WTC11 (cell line): ENCODE results near the gene HHIP. TPM values are rescaled to one million over a fixed set of nuclear protein-coding genes. Genes with fewer than 3 reads are reported as not detected.

ENCODE experiments used
- ATAC-seq: fragments of 200-7000 bp; cut with Tn5 transposase; 2 replicates; pipeline ENCODE4 v1.10.0; 2021; ENCODE audit warnings: mild to moderate bottlenecking, moderate library complexity
- CTCF ChIA-PET: fragments of 300-600 bp; sonication (Branson Sonifier 250); formaldehyde crosslinking; loops from one replicate; lab custom pipeline; 2021; ENCODE audit warnings: antibody characterized with exemption; lab: Charles Lee
- POLR2A ChIA-PET: fragments of 350-600 bp; sonication (Branson Sonifier 250); formaldehyde crosslinking; loops from one replicate; lab custom pipeline; 2021; ENCODE audit warnings: antibody characterized with exemption; lab: Charles Lee
- DNase-seq: peaks from one replicate; pipeline ENCODE4 v3.0.0; 2021; ENCODE audit warnings: low spot score
- H3K27ac Mint-ChIP-seq: 2 replicates; pipeline ENCODE4 v1.8.0; 2021; ENCODE audit warnings: mixed read lengths
- H3K27me3 Mint-ChIP-seq: 2 replicates; pipeline ENCODE4 v1.8.0; 2021; ENCODE audit warnings: low read depth, mild to moderate bottlenecking, moderate library complexity, mixed read lengths
- H3K36me3 Mint-ChIP-seq: 2 replicates; pipeline ENCODE4 v1.8.0; 2021; ENCODE audit warnings: mixed read lengths
- H3K4me1 Mint-ChIP-seq: 2 replicates; pipeline ENCODE4 v1.8.0; 2022; ENCODE audit warnings: mixed read lengths
- H3K4me3 Mint-ChIP-seq: 2 replicates; pipeline ENCODE4 v1.8.0; 2021; ENCODE audit warnings: mild to moderate bottlenecking, moderate library complexity, mixed read lengths
- H3K9me3 Mint-ChIP-seq: 2 replicates; pipeline ENCODE4 v1.8.0; 2021; ENCODE audit warnings: mixed read lengths
- ELF4 ChIP-seq: sonication (generic); formaldehyde crosslinking; IDR thresholded peaks from 2 replicates; pipeline ENCODE4 v1.8.1; 2022; ENCODE audit warnings: low read depth, mild to moderate bottlenecking, moderate library complexity, missing genetic modification reagents
- MYBL2 ChIP-seq: sonication (generic); formaldehyde crosslinking; IDR thresholded peaks from 2 replicates; pipeline ENCODE4 v1.8.1; 2023; ENCODE audit warnings: mild to moderate bottlenecking, moderate library complexity, missing genetic modification reagents
- NR2C2 ChIP-seq: sonication (generic); formaldehyde crosslinking; IDR thresholded peaks from 2 replicates; pipeline ENCODE4 v1.8.0; 2022; ENCODE audit warnings: mild to moderate bottlenecking, missing genetic modification reagents
- PRRX2 ChIP-seq: fragments of 250-450 bp; sonication (Bioruptor Pico); IDR thresholded peaks from 2 replicates; pipeline ENCODE4 v1.8.0; 2021; ENCODE audit warnings: mild to moderate bottlenecking
- ZNF219 ChIP-seq: sonication (generic); formaldehyde crosslinking; IDR thresholded peaks from 2 replicates; pipeline ENCODE4 v1.8.0; 2023; ENCODE audit warnings: missing genetic modification reagents, mild to moderate bottlenecking, borderline replicate concordance
- total RNA-seq: library from RNA; stranded (reverse); gene quantifications from 3 replicates; pipeline ENCODE4 v1.2.3, GENCODE V29; 2021
- TF ChIP-seq, protein P1 (sequence below): fragments of 250-450 bp; sonication (Bioruptor Pico); IDR thresholded peaks from 2 replicates; pipeline ENCODE4 v1.9.0; 2021; ENCODE audit warnings: mild to moderate bottlenecking, borderline replicate concordance
- TF ChIP-seq, protein P2 (sequence below): sonication (generic); formaldehyde crosslinking; IDR thresholded peaks from 2 replicates; pipeline ENCODE4 v1.8.1; 2023; ENCODE audit warnings: mild to moderate bottlenecking, moderate library complexity, missing genetic modification reagents
- TF ChIP-seq, protein P3 (sequence below): sonication (generic); formaldehyde crosslinking; IDR thresholded peaks from 2 replicates; pipeline ENCODE4 v1.8.0; 2022; ENCODE audit warnings: mild to moderate bottlenecking, missing genetic modification reagents
- TF ChIP-seq, protein P4 (sequence below): fragments of 200-600 bp; IDR thresholded peaks from 2 replicates; pipeline ENCODE4 v1.8.0; 2022; ENCODE audit warnings: antibody characterized with exemption
- TF ChIP-seq, protein P5 (sequence below): sonication (generic); formaldehyde crosslinking; IDR thresholded peaks from 2 replicates; pipeline ENCODE4 v1.8.0; 2023; ENCODE audit warnings: missing genetic modification reagents, mild to moderate bottlenecking, borderline replicate concordance
- TF ChIP-seq, protein P6 (sequence below): sonication (generic); formaldehyde crosslinking; IDR thresholded peaks from 2 replicates; pipeline ENCODE4 v1.8.0; 2022; ENCODE audit warnings: missing genetic modification reagents
- TF ChIP-seq, protein P7 (sequence below): sonication (generic); formaldehyde crosslinking; IDR thresholded peaks from 2 replicates; pipeline ENCODE4 v1.8.1; 2022; ENCODE audit warnings: missing genetic modification reagents, borderline replicate concordance

Gene HHIP
- total RNA-seq, 1 experiment from 2014 or later = 0.22 TPM

DNA sequence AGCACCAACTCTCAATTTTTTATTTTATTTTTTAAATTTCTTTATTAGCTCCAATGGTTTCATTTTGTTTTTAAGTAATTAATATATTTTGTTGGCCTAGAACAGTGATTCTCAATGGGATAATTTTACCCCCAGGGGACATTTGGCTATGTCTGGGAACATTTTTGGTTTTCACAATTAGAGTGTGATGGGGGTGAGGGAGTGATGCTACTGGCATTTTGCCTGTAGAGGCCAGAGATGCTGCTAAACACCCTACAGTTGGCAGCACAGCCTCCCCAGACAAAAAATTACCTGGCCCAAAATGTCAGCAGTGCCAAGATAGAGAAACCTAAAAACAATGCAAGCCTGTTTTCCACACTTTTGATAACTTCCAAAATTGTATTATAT lies 64.6 kb downstream of the HHIP start (continued):
- TF ChIP-seq, protein P1, sequence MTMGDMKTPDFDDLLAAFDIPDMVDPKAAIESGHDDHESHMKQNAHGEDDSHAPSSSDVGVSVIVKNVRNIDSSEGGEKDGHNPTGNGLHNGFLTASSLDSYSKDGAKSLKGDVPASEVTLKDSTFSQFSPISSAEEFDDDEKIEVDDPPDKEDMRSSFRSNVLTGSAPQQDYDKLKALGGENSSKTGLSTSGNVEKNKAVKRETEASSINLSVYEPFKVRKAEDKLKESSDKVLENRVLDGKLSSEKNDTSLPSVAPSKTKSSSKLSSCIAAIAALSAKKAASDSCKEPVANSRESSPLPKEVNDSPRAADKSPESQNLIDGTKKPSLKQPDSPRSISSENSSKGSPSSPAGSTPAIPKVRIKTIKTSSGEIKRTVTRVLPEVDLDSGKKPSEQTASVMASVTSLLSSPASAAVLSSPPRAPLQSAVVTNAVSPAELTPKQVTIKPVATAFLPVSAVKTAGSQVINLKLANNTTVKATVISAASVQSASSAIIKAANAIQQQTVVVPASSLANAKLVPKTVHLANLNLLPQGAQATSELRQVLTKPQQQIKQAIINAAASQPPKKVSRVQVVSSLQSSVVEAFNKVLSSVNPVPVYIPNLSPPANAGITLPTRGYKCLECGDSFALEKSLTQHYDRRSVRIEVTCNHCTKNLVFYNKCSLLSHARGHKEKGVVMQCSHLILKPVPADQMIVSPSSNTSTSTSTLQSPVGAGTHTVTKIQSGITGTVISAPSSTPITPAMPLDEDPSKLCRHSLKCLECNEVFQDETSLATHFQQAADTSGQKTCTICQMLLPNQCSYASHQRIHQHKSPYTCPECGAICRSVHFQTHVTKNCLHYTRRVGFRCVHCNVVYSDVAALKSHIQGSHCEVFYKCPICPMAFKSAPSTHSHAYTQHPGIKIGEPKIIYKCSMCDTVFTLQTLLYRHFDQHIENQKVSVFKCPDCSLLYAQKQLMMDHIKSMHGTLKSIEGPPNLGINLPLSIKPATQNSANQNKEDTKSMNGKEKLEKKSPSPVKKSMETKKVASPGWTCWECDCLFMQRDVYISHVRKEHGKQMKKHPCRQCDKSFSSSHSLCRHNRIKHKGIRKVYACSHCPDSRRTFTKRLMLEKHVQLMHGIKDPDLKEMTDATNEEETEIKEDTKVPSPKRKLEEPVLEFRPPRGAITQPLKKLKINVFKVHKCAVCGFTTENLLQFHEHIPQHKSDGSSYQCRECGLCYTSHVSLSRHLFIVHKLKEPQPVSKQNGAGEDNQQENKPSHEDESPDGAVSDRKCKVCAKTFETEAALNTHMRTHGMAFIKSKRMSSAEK (CRISPR knock-in tag) = no peak
- TF ChIP-seq ELF4 (CRISPR knock-in tag) = no peak

DNA sequence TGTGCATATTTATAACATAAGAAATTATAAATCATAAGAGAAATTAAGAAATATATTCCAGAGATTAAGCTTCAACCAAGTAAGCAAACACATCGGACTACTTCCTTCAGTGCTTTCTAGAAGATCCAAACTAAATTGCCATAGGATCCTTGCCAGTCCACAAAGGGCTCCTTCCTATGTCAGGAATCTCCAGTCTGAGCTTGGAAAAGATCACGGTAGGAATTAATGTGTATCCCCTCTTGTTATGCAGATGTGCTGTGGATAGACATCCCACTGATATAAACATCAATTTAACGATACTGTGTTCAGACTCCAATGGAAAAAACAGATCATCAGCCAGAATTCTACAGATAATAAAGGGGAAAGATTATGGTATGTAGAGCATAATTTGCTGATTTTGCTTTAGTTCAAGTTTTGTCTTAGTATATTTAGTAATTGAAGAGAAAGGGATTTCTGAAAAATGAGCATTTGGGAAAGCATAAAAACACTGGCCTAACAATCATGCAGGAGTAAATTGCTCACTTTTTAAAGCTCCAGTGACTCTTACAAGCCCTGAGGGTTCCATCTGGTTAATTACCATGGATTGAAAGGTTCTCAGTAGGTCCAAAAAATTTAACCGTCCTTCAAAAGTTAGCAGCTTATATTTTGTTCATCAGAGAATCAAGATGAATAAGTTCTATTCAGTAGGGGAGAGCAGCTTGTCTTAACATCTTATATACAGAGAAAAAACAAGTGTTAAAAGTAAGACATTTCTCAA lies 65.9 kb downstream of the HHIP start:
- ATAC-seq (peak; percentile 57), DNase-seq (no peak)
- Mint-ChIP-seq H3K27me3 (no peaks in the 10 kb centered on the region), H3K4me3 (no peak overlapping the region), H3K36me3 (no peaks in the 10 kb centered on the region), H3K27ac (peak overlapping the region; percentile 84; the same call in 1 of the 2 replicates), H3K4me1 (peaks cover 15% of the 10 kb centered on the region), H3K9me3 (peaks cover under 1% of the 10 kb centered on the region; the same call in 1 of the 2 replicates)
- TF ChIP-seq, protein P2, sequence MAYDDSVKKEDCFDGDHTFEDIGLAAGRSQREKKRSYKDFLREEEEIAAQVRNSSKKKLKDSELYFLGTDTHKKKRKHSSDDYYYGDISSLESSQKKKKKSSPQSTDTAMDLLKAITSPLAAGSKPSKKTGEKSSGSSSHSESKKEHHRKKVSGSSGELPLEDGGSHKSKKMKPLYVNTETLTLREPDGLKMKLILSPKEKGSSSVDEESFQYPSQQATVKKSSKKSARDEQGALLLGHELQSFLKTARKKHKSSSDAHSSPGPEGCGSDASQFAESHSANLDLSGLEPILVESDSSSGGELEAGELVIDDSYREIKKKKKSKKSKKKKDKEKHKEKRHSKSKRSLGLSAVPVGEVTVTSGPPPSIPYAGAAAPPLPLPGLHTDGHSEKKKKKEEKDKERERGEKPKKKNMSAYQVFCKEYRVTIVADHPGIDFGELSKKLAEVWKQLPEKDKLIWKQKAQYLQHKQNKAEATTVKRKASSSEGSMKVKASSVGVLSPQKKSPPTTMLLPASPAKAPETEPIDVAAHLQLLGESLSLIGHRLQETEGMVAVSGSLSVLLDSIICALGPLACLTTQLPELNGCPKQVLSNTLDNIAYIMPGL (CRISPR knock-in tag) = no peak
- no peak for TF ChIP-seq NR2C2 (CRISPR knock-in tag)
- CTCF ChIA-PET = no interaction called here
- POLR2A ChIA-PET = no interaction called here

DNA sequence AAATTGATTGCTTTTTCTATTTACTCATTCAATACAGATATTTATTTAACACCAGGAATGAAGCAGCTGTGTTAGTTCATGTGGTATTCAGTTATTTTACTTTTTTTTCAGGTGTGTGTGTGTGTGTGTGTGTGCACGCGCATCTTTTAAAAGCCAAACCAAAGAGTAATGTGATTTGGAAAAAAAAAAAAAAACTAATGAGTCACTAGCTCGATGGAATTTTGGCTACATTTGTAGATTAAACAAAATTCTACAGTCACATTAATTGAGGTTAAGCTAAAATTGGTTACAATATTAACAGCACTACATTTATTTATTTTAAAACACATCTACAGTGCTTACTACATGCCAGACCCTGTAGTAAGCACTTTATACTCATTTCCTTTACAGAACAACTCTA lies 66.8 kb downstream of the HHIP start:
- ATAC-seq (no peak), DNase-seq (no peak)
- no peaks in the 10 kb centered on the region for H3K9me3 Mint-ChIP-seq
- H3K36me3 Mint-ChIP-seq = no peaks in the 10 kb centered on the region
- H3K27me3 Mint-ChIP-seq = no peaks in the 10 kb centered on the region
- H3K27ac Mint-ChIP-seq = no peak overlapping the region
- ChIA-PET CTCF (interaction anchor here (0.7 kb wide), 1 partner anchor 17 kb away, joined by 5 read pairs; no protein-coding TSS in a partner anchor), POLR2A (no interaction called here)
- H3K4me3 Mint-ChIP-seq = no peak overlapping the region
- H3K4me1 Mint-ChIP-seq = peaks cover 15% of the 10 kb centered on the region
- TF ChIP-seq, protein P3, sequence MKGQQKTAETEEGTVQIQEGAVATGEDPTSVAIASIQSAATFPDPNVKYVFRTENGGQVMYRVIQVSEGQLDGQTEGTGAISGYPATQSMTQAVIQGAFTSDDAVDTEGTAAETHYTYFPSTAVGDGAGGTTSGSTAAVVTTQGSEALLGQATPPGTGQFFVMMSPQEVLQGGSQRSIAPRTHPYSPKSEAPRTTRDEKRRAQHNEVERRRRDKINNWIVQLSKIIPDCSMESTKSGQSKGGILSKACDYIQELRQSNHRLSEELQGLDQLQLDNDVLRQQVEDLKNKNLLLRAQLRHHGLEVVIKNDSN (CRISPR knock-in tag) = no peak
- no peak for TF ChIP-seq MYBL2 (CRISPR knock-in tag)
- TF ChIP-seq PRRX2 (CRISPR knock-in tag) = no peak
- TF ChIP-seq, protein P4, sequence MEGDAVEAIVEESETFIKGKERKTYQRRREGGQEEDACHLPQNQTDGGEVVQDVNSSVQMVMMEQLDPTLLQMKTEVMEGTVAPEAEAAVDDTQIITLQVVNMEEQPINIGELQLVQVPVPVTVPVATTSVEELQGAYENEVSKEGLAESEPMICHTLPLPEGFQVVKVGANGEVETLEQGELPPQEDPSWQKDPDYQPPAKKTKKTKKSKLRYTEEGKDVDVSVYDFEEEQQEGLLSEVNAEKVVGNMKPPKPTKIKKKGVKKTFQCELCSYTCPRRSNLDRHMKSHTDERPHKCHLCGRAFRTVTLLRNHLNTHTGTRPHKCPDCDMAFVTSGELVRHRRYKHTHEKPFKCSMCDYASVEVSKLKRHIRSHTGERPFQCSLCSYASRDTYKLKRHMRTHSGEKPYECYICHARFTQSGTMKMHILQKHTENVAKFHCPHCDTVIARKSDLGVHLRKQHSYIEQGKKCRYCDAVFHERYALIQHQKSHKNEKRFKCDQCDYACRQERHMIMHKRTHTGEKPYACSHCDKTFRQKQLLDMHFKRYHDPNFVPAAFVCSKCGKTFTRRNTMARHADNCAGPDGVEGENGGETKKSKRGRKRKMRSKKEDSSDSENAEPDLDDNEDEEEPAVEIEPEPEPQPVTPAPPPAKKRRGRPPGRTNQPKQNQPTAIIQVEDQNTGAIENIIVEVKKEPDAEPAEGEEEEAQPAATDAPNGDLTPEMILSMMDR = no peak
- TF ChIP-seq, protein P5, sequence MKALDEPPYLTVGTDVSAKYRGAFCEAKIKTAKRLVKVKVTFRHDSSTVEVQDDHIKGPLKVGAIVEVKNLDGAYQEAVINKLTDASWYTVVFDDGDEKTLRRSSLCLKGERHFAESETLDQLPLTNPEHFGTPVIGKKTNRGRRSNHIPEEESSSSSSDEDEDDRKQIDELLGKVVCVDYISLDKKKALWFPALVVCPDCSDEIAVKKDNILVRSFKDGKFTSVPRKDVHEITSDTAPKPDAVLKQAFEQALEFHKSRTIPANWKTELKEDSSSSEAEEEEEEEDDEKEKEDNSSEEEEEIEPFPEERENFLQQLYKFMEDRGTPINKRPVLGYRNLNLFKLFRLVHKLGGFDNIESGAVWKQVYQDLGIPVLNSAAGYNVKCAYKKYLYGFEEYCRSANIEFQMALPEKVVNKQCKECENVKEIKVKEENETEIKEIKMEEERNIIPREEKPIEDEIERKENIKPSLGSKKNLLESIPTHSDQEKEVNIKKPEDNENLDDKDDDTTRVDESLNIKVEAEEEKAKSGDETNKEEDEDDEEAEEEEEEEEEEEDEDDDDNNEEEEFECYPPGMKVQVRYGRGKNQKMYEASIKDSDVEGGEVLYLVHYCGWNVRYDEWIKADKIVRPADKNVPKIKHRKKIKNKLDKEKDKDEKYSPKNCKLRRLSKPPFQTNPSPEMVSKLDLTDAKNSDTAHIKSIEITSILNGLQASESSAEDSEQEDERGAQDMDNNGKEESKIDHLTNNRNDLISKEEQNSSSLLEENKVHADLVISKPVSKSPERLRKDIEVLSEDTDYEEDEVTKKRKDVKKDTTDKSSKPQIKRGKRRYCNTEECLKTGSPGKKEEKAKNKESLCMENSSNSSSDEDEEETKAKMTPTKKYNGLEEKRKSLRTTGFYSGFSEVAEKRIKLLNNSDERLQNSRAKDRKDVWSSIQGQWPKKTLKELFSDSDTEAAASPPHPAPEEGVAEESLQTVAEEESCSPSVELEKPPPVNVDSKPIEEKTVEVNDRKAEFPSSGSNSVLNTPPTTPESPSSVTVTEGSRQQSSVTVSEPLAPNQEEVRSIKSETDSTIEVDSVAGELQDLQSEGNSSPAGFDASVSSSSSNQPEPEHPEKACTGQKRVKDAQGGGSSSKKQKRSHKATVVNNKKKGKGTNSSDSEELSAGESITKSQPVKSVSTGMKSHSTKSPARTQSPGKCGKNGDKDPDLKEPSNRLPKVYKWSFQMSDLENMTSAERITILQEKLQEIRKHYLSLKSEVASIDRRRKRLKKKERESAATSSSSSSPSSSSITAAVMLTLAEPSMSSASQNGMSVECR (CRISPR knock-in tag) = no peak
- TF ChIP-seq ZNF219 (CRISPR knock-in tag) = no peak
- TF ChIP-seq, protein P6, sequence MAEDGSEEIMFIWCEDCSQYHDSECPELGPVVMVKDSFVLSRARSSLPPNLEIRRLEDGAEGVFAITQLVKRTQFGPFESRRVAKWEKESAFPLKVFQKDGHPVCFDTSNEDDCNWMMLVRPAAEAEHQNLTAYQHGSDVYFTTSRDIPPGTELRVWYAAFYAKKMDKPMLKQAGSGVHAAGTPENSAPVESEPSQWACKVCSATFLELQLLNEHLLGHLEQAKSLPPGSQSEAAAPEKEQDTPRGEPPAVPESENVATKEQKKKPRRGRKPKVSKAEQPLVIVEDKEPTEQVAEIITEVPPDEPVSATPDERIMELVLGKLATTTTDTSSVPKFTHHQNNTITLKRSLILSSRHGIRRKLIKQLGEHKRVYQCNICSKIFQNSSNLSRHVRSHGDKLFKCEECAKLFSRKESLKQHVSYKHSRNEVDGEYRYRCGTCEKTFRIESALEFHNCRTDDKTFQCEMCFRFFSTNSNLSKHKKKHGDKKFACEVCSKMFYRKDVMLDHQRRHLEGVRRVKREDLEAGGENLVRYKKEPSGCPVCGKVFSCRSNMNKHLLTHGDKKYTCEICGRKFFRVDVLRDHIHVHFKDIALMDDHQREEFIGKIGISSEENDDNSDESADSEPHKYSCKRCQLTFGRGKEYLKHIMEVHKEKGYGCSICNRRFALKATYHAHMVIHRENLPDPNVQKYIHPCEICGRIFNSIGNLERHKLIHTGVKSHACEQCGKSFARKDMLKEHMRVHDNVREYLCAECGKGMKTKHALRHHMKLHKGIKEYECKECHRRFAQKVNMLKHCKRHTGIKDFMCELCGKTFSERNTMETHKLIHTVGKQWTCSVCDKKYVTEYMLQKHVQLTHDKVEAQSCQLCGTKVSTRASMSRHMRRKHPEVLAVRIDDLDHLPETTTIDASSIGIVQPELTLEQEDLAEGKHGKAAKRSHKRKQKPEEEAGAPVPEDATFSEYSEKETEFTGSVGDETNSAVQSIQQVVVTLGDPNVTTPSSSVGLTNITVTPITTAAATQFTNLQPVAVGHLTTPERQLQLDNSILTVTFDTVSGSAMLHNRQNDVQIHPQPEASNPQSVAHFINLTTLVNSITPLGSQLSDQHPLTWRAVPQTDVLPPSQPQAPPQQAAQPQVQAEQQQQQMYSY (CRISPR knock-in tag) = no peak
- TF ChIP-seq, protein P7, sequence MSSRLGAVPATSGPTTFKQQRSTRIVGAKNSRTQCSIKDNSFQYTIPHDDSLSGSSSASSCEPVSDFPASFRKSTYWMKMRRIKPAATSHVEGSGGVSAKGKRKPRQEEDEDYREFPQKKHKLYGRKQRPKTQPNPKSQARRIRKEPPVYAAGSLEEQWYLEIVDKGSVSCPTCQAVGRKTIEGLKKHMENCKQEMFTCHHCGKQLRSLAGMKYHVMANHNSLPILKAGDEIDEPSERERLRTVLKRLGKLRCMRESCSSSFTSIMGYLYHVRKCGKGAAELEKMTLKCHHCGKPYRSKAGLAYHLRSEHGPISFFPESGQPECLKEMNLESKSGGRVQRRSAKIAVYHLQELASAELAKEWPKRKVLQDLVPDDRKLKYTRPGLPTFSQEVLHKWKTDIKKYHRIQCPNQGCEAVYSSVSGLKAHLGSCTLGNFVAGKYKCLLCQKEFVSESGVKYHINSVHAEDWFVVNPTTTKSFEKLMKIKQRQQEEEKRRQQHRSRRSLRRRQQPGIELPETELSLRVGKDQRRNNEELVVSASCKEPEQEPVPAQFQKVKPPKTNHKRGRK = no peak
